Activated T-cell treated with anti-CD3 and anti-CD28 coated beads, Interleukin-2, amount 50 U/mL, for 72 hours (primary cell): ENCODE data around the gene MOCS1. TPM values are rescaled to one million over a fixed set of nuclear protein-coding genes. Genes with fewer than 3 reads are reported as not detected.

Source experiments
- ATAC-seq, 2 donors: fragments of 150-1000 bp; cut with Tn5 transposase; replicated peaks in 1 of 2; 2 replicates each; pipeline ENCODE4 v1.10.0; 2021; ENCODE audit warnings: moderate library complexity in 2 of 2, mild to moderate bottlenecking in 1 of 2
- DNase-seq, 2 donors: peaks; one replicate each; pipeline ENCODE4 v3.0.0; 2021 to 2022; ENCODE audit warnings: mixed read lengths in 1 of 2
- H3K27ac Mint-ChIP-seq: one replicate; pipeline ENCODE4 v1.8.0; 2022; ENCODE audit warnings: mild to moderate bottlenecking, moderate library complexity, mixed read lengths
- H3K27me3 Mint-ChIP-seq: one replicate; pipeline ENCODE4 v1.8.0; 2022; ENCODE audit warnings: low read depth, mixed read lengths
- H3K36me3 Mint-ChIP-seq, 2 donors: one replicate each; pipeline ENCODE4 v1.8.0; 2022; ENCODE audit warnings: mixed read lengths in 2 of 2, mild to moderate bottlenecking in 1 of 2; ENCODE audit not compliant: insufficient read depth in 2 of 2
- H3K4me1 Mint-ChIP-seq: one replicate; pipeline ENCODE4 v1.8.0; 2022; ENCODE audit warnings: low read depth, mixed read lengths
- H3K4me3 Mint-ChIP-seq, 2 donors: one replicate each; pipeline ENCODE4 v1.8.0; 2022; ENCODE audit warnings: mild to moderate bottlenecking in 2 of 2, mixed read lengths in 2 of 2, moderate library complexity in 2 of 2
- H3K9me3 Mint-ChIP-seq, 2 donors: one replicate each; pipeline ENCODE4 v1.8.0; 2022; ENCODE audit warnings: mixed read lengths in 2 of 2
- total RNA-seq, 2 donors: library from RNA; stranded (reverse); gene quantifications; one replicate each; pipeline ENCODE4 v1.2.3, GENCODE V29; 2022

Gene MOCS1
- total RNA-seq, 2 donors from 2014 or later: 1.4 to 2.6 TPM

- DNase-seq: no peak
- Mint-ChIP-seq H3K36me3 (peaks cover 4 to 5% of the 10 kb centered on the region in 2 donors), H3K27me3 (peaks cover 7% of the 10 kb centered on the region), H3K4me1 (no peaks in the 10 kb centered on the region), H3K27ac (no peak overlapping the region), H3K9me3 (peaks cover 0 to 5% of the 10 kb centered on the region in 2 donors), H3K4me3 (no peak overlapping the region)
- no peak for ATAC-seq
These were observed 7.1 kb downstream of the MOCS1 start for GRCh38 chr6:39927159-39927558.

- Mint-ChIP-seq H3K36me3 (peaks cover 4 to 5% of the 10 kb centered on the region in 2 donors), H3K4me1 (no peaks in the 10 kb centered on the region), H3K27me3 (peaks cover 2% of the 10 kb centered on the region), H3K27ac (no peak overlapping the region), H3K9me3 (peaks cover 0 to 5% of the 10 kb centered on the region in 2 donors), H3K4me3 (no peak overlapping the region)
- ATAC-seq: no peak
- no peak for DNase-seq
These were observed 7.6 kb downstream of the MOCS1 start for GRCh38 chr6:39926668-39927067.

- Mint-ChIP-seq H3K27me3 (no peaks in the 10 kb centered on the region), H3K36me3 (peaks cover 4 to 5% of the 10 kb centered on the region in 2 donors), H3K27ac (no peak overlapping the region), H3K9me3 (peaks cover 0 to 5% of the 10 kb centered on the region in 2 donors), H3K4me1 (no peaks in the 10 kb centered on the region), H3K4me3 (no peak overlapping the region)
- no peak for ATAC-seq
- no peak for DNase-seq
These were observed 8.4 kb downstream of the MOCS1 start for GRCh38 chr6:39925931-39926290.

- DNase-seq: no peak
- Mint-ChIP-seq H3K9me3 (peaks cover 0 to 5% of the 10 kb centered on the region in 2 donors), H3K27ac (no peak overlapping the region)
These were observed 8.9 kb downstream of the MOCS1 start for GRCh38 chr6:39925191-39925930.

GRCh38 chr6:39924283-39924682 is 10.0 kb downstream of the MOCS1 start:
- ATAC-seq: no peak
- H3K36me3 Mint-ChIP-seq: peaks cover 4 to 5% of the 10 kb centered on the region in 2 donors
- H3K27ac Mint-ChIP-seq: no peak overlapping the region
- no peaks in the 10 kb centered on the region for H3K27me3 Mint-ChIP-seq
- H3K4me3 Mint-ChIP-seq: no peak overlapping the region
- DNase-seq: no peak
- no peaks in the 10 kb centered on the region for H3K4me1 Mint-ChIP-seq
- peaks cover 0 to 5% of the 10 kb centered on the region in 2 donors for H3K9me3 Mint-ChIP-seq

More at GRCh38 chr6:39925191-39925930, 8.9 kb downstream of the MOCS1 start:
- Mint-ChIP-seq H3K4me1 (no peaks in the 10 kb centered on the region), H3K4me3 (no peak overlapping the region), H3K36me3 (peaks cover 4 to 5% of the 10 kb centered on the region in 2 donors), H3K27me3 (no peaks in the 10 kb centered on the region)
- ATAC-seq: no peak

- no peak overlapping the region for H3K4me3 Mint-ChIP-seq
- no peaks in the 10 kb centered on the region for H3K27me3 Mint-ChIP-seq
- ATAC-seq (no peak), DNase-seq (no peak)
- peaks cover 0 to 5% of the 10 kb centered on the region in 2 donors for H3K9me3 Mint-ChIP-seq
- H3K4me1 Mint-ChIP-seq: no peaks in the 10 kb centered on the region
- H3K36me3 Mint-ChIP-seq: peaks cover 4 to 5% of the 10 kb centered on the region in 2 donors
- H3K27ac Mint-ChIP-seq: no peak overlapping the region
These were observed 10.4 kb downstream of the MOCS1 start for GRCh38 chr6:39923861-39924260.

- Mint-ChIP-seq H3K36me3 (peaks cover 4 to 5% of the 10 kb centered on the region in 2 donors), H3K4me3 (no peak overlapping the region), H3K9me3 (peaks cover 0 to 5% of the 10 kb centered on the region in 2 donors), H3K27ac (no peak overlapping the region), H3K27me3 (no peaks in the 10 kb centered on the region), H3K4me1 (no peaks in the 10 kb centered on the region)
- DNase-seq: no peak
- ATAC-seq: no peak
These were observed 10.9 kb downstream of the MOCS1 start for GRCh38 chr6:39923394-39923793.

GRCh38 chr6:39922821-39923220 is 11.4 kb downstream of the MOCS1 start:
- H3K27ac Mint-ChIP-seq: no peak overlapping the region
- no peak for ATAC-seq
- H3K36me3 Mint-ChIP-seq: peaks cover 4 to 5% of the 10 kb centered on the region in 2 donors
- H3K4me3 Mint-ChIP-seq: no peak overlapping the region
- peaks cover 0 to 5% of the 10 kb centered on the region in 2 donors for H3K9me3 Mint-ChIP-seq
- H3K4me1 Mint-ChIP-seq: no peaks in the 10 kb centered on the region
- no peaks in the 10 kb centered on the region for H3K27me3 Mint-ChIP-seq
- DNase-seq: no peak

GRCh38 chr6:39920157-39920556 is 14.1 kb downstream of the MOCS1 start:
- Mint-ChIP-seq H3K4me1 (no peaks in the 10 kb centered on the region), H3K36me3 (no peaks in the 10 kb centered on the region), H3K27me3 (no peaks in the 10 kb centered on the region), H3K9me3 (no peaks in the 10 kb centered on the region), H3K27ac (no peak overlapping the region), H3K4me3 (no peak overlapping the region)
- ATAC-seq: no peak
- DNase-seq: no peak

GRCh38 chr6:39918831-39919230 is 15.4 kb downstream of the MOCS1 start:
- no peaks in the 10 kb centered on the region for H3K9me3 Mint-ChIP-seq

GRCh38 chr6:39917981-39918380 is 16.3 kb downstream of the MOCS1 start:
- ATAC-seq (no peak), DNase-seq (no peak)
- no peaks in the 10 kb centered on the region for H3K27me3 Mint-ChIP-seq

More at GRCh38 chr6:39918831-39919230, 15.4 kb downstream of the MOCS1 start:
- Mint-ChIP-seq H3K27me3 (no peaks in the 10 kb centered on the region), H3K4me1 (no peaks in the 10 kb centered on the region), H3K4me3 (no peak overlapping the region), H3K27ac (no peak overlapping the region), H3K36me3 (no peaks in the 10 kb centered on the region)
- ATAC-seq (no peak), DNase-seq (no peak)

GRCh38 chr6:39917329-39917728 is 16.9 kb downstream of the MOCS1 start:
- no peak overlapping the region for H3K27ac Mint-ChIP-seq
- H3K36me3 Mint-ChIP-seq: no peaks in the 10 kb centered on the region
- ATAC-seq (no peak), DNase-seq (no peak)
- H3K27me3 Mint-ChIP-seq: no peaks in the 10 kb centered on the region
- no peaks in the 10 kb centered on the region for H3K4me1 Mint-ChIP-seq
- no peak overlapping the region for H3K4me3 Mint-ChIP-seq
- no peaks in the 10 kb centered on the region for H3K9me3 Mint-ChIP-seq

More at GRCh38 chr6:39917981-39918380, 16.3 kb downstream of the MOCS1 start:
- H3K27ac Mint-ChIP-seq: no peak overlapping the region
- no peak overlapping the region for H3K4me3 Mint-ChIP-seq
- no peaks in the 10 kb centered on the region for H3K9me3 Mint-ChIP-seq
- no peaks in the 10 kb centered on the region for H3K4me1 Mint-ChIP-seq
- H3K36me3 Mint-ChIP-seq: no peaks in the 10 kb centered on the region

- Mint-ChIP-seq H3K27me3 (no peaks in the 10 kb centered on the region), H3K9me3 (no peaks in the 10 kb centered on the region), H3K4me1 (no peaks in the 10 kb centered on the region), H3K27ac (no peak overlapping the region), H3K4me3 (no peak overlapping the region), H3K36me3 (no peaks in the 10 kb centered on the region)
- no peak for ATAC-seq
- DNase-seq: no peak
These were observed 18.4 kb downstream of the MOCS1 start for GRCh38 chr6:39915866-39916265.

- H3K4me1 Mint-ChIP-seq: no peaks in the 10 kb centered on the region
- DNase-seq (no peak), ATAC-seq (no peak)
- H3K36me3 Mint-ChIP-seq: no peaks in the 10 kb centered on the region
- H3K27ac Mint-ChIP-seq: no peak overlapping the region
- no peak overlapping the region for H3K4me3 Mint-ChIP-seq
- H3K9me3 Mint-ChIP-seq: no peaks in the 10 kb centered on the region
- H3K27me3 Mint-ChIP-seq: no peaks in the 10 kb centered on the region
These were observed 20.0 kb downstream of the MOCS1 start for GRCh38 chr6:39914239-39914638.
